ENCODE measurements around the gene UTS2.

Gene UTS2

GRCh38 chr1:7857000-7857399 lies 4.1 kb upstream of the UTS2 start:
- CTCF ChIA-PET, result interaction anchor here (0.6 to 0.7 kb wide), 2 partner anchors 73 to 689 kb away, joined by 4 to 5 read pairs; no protein-coding TSS in a partner anchor
- DNase-seq (ENCODE audit: low spot score), result no peak
- POLR2A ChIA-PET (ENCODE audit: low non-redundant PET), result no interaction called here
- TF ChIP-seq CTCF (conservative IDR thresholded peaks at IDR 0.05; ENCODE audit: low read depth), result no peak
- H3K27ac ChIP-seq, result no peak overlapping the region

- H3K27ac ChIP-seq, result no peak overlapping the region
- ChIA-PET POLR2A (ENCODE audit: low non-redundant PET) (no interaction called here), CTCF (interaction anchor here (0.7 kb wide), 1 partner anchor 689 kb away, joined by 5 read pairs; no protein-coding TSS in a partner anchor)
- DNase-seq (ENCODE audit: low spot score), result no peak
- TF ChIP-seq CTCF (conservative IDR thresholded peaks at IDR 0.05; ENCODE audit: low read depth), result no peak
Observed at GRCh38 chr1:7856345-7856744, 3.5 kb upstream of the UTS2 start.

- POLR2A ChIA-PET (ENCODE audit: low non-redundant PET), result no interaction called here
- CTCF ChIA-PET, result no interaction called here
- H3K27ac ChIP-seq, result no peak overlapping the region
- TF ChIP-seq CTCF (conservative IDR thresholded peaks at IDR 0.05; ENCODE audit: low read depth), result no peak
- DNase-seq (ENCODE audit: low spot score), result no peak
Observed at GRCh38 chr1:7853684-7854026, 790 bp upstream of the UTS2 start.

GRCh38 chr1:7850786-7851185 lies 2.1 kb downstream of the UTS2 start:
- H3K27ac ChIP-seq, result no peak overlapping the region
- ChIA-PET CTCF (no interaction called here), POLR2A (ENCODE audit: low non-redundant PET) (no interaction called here)
- TF ChIP-seq CTCF (conservative IDR thresholded peaks at IDR 0.05; ENCODE audit: low read depth), result no peak
- no peak for DNase-seq (ENCODE audit: low spot score)

- no peak overlapping the region for H3K27ac ChIP-seq
- no peak for TF ChIP-seq CTCF (conservative IDR thresholded peaks at IDR 0.05; ENCODE audit: low read depth)
- CTCF ChIA-PET, result no interaction called here
- DNase-seq (ENCODE audit: low spot score), result no peak
- POLR2A ChIA-PET (ENCODE audit: low non-redundant PET), result no interaction called here
Observed at GRCh38 chr1:7847599-7847998, 5.3 kb downstream of the UTS2 start.

GRCh38 chr1:7846656-7847055 lies 6.2 kb downstream of the UTS2 start:
- DNase-seq (ENCODE audit: low spot score), result no peak
- TF ChIP-seq CTCF (conservative IDR thresholded peaks at IDR 0.05; ENCODE audit: low read depth), result no peak
- ChIA-PET POLR2A (ENCODE audit: low non-redundant PET) (no interaction called here), CTCF (no interaction called here)
- no peak overlapping the region for H3K27ac ChIP-seq

- no peak overlapping the region for H3K27ac ChIP-seq
- DNase-seq (ENCODE audit: low spot score), result no peak
- ChIA-PET CTCF (interaction anchor here (0.6 kb wide), 1 partner anchor 42 kb away, joined by 3 read pairs; no protein-coding TSS in a partner anchor), POLR2A (ENCODE audit: low non-redundant PET) (no interaction called here)
- TF ChIP-seq CTCF (conservative IDR thresholded peaks at IDR 0.05; ENCODE audit: low read depth), result no peak
Observed at GRCh38 chr1:7845761-7846160, 7.1 kb downstream of the UTS2 start.
